HepG2 (cell line): Measurements from ENCODE around the gene AHCYL1. TPM values are rescaled to one million over a fixed set of nuclear protein-coding genes. Genes with fewer than 3 reads are reported as not detected.

ENCODE experiments used
- ATAC-seq: fragments of 200-7000 bp; cut with Tn5 transposase; 3 replicates; pipeline ENCODE4 v1.9.1; 2020; ENCODE audit warnings: mild to moderate bottlenecking, moderate library complexity
- BruUV-seq: library from RNA; stranded (reverse); fragments of 400-500 nt; replicated peaks from 2 replicates; lab custom pipeline; 2021; lab: Mats Ljungman, UMichigan
- CTCF ChIA-PET: fragments of 300-600 bp; formaldehyde crosslinking; extraction: SDS; loops from one replicate; lab custom pipeline; 2021; ENCODE audit warnings: low total read pairs, inconsistent platforms, low intra/inter-chr PET ratio; lab: Yijun Ruan, JAX
- POLR2A ChIA-PET: fragments of 350-600 bp; sonication (Branson Sonifier 250); formaldehyde crosslinking; loops from one replicate; lab custom pipeline; 2020; ENCODE audit warnings: antibody characterized with exemption, inconsistent platforms; lab: Yijun Ruan, JAX
- DNase-seq: peaks from one replicate; pipeline ENCODE4 v3.0.0-alpha.2; 2015; ENCODE audit warnings: low spot score
- FAIRE-seq: peaks from 3 replicates; lab custom pipeline; 2011; peaks lifted over from hg19 to GRCh38; lab: Jason Lieb, UNC
- H2AFZ ChIP-seq: one replicate; pipeline ENCODE4 v1.6.1; 2011; ENCODE audit warnings: low read length, inconsistent platforms
- H3K27ac ChIP-seq: fragments of 300-600 bp; 3 replicates; pipeline ENCODE4 v1.8.0; 2011; ENCODE audit warnings: mixed run types, mild to moderate bottlenecking, mixed read lengths, low read length, inconsistent platforms; ENCODE audit not compliant: insufficient read depth; ENCODE audit errors: extremely low read length
- H3K27me3 ChIP-seq, 2 experiments: fragments of 200-600 bp in 1 of 2; 2 replicates in 1 of 2; 3 replicates in 1 of 2; pipeline versions ENCODE4 v1.6.0 to v1.8.0; 2011; ENCODE audit warnings: low read length in 2 of 2, mild to moderate bottlenecking in 2 of 2, moderate library complexity in 2 of 2, inconsistent platforms in 1 of 2; ENCODE audit not compliant: insufficient read depth in 2 of 2, control insufficient read depth in 1 of 2
- H3K36me3 ChIP-seq, 2 experiments: fragments of 200-600 bp in 1 of 2; replicated peaks in 1 of 2; 2 replicates in 1 of 2; 3 replicates in 1 of 2; pipeline versions ENCODE4 v1.5.1 to v1.8.0; 2011; ENCODE audit warnings: low read length in 2 of 2, inconsistent platforms in 1 of 2; ENCODE audit not compliant: insufficient read depth in 2 of 2, control insufficient read depth in 1 of 2
- H3K4me1 ChIP-seq: 2 replicates; pipeline ENCODE4 v1.5.1; 2012; ENCODE audit warnings: low read length, inconsistent platforms; ENCODE audit not compliant: insufficient read depth
- H3K4me2 ChIP-seq: 2 replicates; pipeline ENCODE4 v1.6.0; 2011; ENCODE audit warnings: low read depth, low read length, inconsistent platforms
- H3K4me3 ChIP-seq, 3 experiments: fragments of 200-600 bp in 1 of 3; sonication (generic), shearing (Covaris generic) in 1 of 3; replicated peaks in 1 of 3; 2 replicates each; pipeline ENCODE4 v1.5.1; 2011 to 2016; ENCODE audit warnings: low read length in 3 of 3, inconsistent platforms in 2 of 3, low read depth in 2 of 3, mild to moderate bottlenecking in 2 of 3, control low read depth in 1 of 3, mixed read lengths in 1 of 3; ENCODE audit not compliant: insufficient read depth in 1 of 3
- H3K79me2 ChIP-seq: one replicate; pipeline ENCODE4 v1.6.1; 2011; ENCODE audit warnings: low read length, inconsistent platforms; ENCODE audit not compliant: insufficient read depth
- H3K9ac ChIP-seq: 2 replicates; pipeline ENCODE4 v1.6.0; 2011; ENCODE audit warnings: mild to moderate bottlenecking, low read depth, low read length, inconsistent platforms; ENCODE audit not compliant: insufficient read depth
- H3K9me3 ChIP-seq: 2 replicates; pipeline ENCODE4 v1.5.1; 2012; ENCODE audit warnings: mild to moderate bottlenecking, low read length
- H4K20me1 ChIP-seq: 2 replicates; pipeline ENCODE4 v1.6.0; 2011; ENCODE audit warnings: inconsistent platforms, mild to moderate bottlenecking, low read length, moderate library complexity; ENCODE audit not compliant: insufficient read depth
- CC2D1A ChIP-seq: sonication (generic); formaldehyde crosslinking; IDR thresholded peaks from 2 replicates; pipeline ENCODE4 v1.8.1; 2023; ENCODE audit warnings: mild to moderate bottlenecking, missing genetic modification reagents
- CHCHD3 ChIP-seq: sonication (generic); formaldehyde crosslinking; IDR thresholded peaks from 2 replicates; pipeline ENCODE4 v1.8.0; 2022; ENCODE audit warnings: mild to moderate bottlenecking, missing genetic modification reagents, moderate library complexity
- ZNF562 ChIP-seq: sonication (generic); formaldehyde crosslinking; IDR thresholded peaks from 2 replicates; pipeline ENCODE4 v1.8.0; 2022; ENCODE audit warnings: missing genetic modification reagents, borderline replicate concordance
- WGBS: methylation state at CpG from one replicate; pipeline ENCODE4 v1.1.6; 2017; ENCODE audit warnings: low lambda C conversion rate; 5-methylcytosine and 5-hydroxymethylcytosine counted together
- in situ Hi-C: cut with HindIII; loops from 2 replicates; pipeline ENCODE4 v1.10.0; 2017; ENCODE audit warnings: low pct_unique_long_range_greater_than_20kb; ENCODE audit not compliant: extremely low pct_ligation_motif_present
- intact Hi-C: fragments of 100-400 bp; cut with micrococcal nuclease; formaldehyde crosslinking; loops from one replicate; pipeline ENCODE4 v1.10.0; 2022; ENCODE audit not compliant: unreplicated experiment
- polyA plus RNA-seq, 8 experiments: library from polyadenylated mRNA; depleted of rRNA in 3 of 8; stranded (reverse) in 7 of 8; unstranded in 1 of 8; fragments of >200 nt; fragmentation: Illumina TruSeq in 4 of 8; extraction: Trizol in 4 of 8; gene quantifications; 2 replicates each; pipeline versions ENCODE4 v1.2.1 to v1.2.3, GENCODE V29; 2011 to 2016; ENCODE audit warnings: low read depth in 4 of 8, missing spikeins in 1 of 8, mixed read lengths in 1 of 8; ENCODE audit not compliant: insufficient read depth in 1 of 8
- total RNA-seq, 5 experiments: library from RNA; depleted of rRNA; stranded (reverse); fragments of >200 nt; fragmentation: Illumina TruSeq; extraction: Trizol; gene quantifications; 2 replicates each; pipeline ENCODE4 v1.2.3, GENCODE V29; 2016; ENCODE audit warnings: low read depth in 1 of 5
- TF ChIP-seq, protein P1 (sequence below): fragments of 450-650 bp; IDR thresholded peaks from 2 replicates; pipeline ENCODE4 v1.6.1; 2017; ENCODE audit warnings: mild to moderate bottlenecking
- TF ChIP-seq, protein P2 (sequence below): sonication (generic); formaldehyde crosslinking; IDR thresholded peaks from 2 replicates; pipeline ENCODE4 v1.4.0; 2020; ENCODE audit warnings: low read depth, missing genetic modification reagents

Gene AHCYL1
- total and polyA plus RNA-seq, 2 of the 13 experiments (the other 11 are each of a cell fraction or from before 2014, with no cell fraction given) = 40.9 to 76.3 TPM

DNA sequence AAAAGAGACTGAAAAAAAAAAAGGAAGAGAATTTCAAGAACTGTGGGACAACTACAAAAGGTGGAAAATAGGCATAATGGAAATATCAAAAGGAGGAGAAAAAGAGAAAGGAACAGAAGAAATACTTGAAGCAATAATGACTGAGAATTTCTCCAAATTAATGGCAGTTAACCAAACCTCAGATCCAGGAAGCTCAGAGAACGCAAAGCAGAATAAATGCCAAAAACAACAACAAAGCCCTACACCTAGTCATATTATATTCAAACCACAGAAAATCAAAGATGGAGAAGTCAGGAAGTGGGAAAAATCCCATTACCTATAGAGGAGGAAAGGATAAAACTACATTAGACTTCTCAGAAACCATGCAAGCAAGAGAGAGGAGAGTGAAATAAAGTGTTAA, 20.7 kb upstream of the AHCYL1 start:
- TF ChIP-seq CHCHD3 (CRISPR knock-in tag) (no peak), ZNF562 (CRISPR knock-in tag) (no peak), CC2D1A (CRISPR knock-in tag) (no peak)
- TF ChIP-seq, protein P1, sequence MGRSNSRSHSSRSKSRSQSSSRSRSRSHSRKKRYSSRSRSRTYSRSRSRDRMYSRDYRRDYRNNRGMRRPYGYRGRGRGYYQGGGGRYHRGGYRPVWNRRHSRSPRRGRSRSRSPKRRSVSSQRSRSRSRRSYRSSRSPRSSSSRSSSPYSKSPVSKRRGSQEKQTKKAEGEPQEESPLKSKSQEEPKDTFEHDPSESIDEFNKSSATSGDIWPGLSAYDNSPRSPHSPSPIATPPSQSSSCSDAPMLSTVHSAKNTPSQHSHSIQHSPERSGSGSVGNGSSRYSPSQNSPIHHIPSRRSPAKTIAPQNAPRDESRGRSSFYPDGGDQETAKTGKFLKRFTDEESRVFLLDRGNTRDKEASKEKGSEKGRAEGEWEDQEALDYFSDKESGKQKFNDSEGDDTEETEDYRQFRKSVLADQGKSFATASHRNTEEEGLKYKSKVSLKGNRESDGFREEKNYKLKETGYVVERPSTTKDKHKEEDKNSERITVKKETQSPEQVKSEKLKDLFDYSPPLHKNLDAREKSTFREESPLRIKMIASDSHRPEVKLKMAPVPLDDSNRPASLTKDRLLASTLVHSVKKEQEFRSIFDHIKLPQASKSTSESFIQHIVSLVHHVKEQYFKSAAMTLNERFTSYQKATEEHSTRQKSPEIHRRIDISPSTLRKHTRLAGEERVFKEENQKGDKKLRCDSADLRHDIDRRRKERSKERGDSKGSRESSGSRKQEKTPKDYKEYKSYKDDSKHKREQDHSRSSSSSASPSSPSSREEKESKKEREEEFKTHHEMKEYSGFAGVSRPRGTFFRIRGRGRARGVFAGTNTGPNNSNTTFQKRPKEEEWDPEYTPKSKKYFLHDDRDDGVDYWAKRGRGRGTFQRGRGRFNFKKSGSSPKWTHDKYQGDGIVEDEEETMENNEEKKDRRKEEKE = no peak
- TF ChIP-seq, protein P2, sequence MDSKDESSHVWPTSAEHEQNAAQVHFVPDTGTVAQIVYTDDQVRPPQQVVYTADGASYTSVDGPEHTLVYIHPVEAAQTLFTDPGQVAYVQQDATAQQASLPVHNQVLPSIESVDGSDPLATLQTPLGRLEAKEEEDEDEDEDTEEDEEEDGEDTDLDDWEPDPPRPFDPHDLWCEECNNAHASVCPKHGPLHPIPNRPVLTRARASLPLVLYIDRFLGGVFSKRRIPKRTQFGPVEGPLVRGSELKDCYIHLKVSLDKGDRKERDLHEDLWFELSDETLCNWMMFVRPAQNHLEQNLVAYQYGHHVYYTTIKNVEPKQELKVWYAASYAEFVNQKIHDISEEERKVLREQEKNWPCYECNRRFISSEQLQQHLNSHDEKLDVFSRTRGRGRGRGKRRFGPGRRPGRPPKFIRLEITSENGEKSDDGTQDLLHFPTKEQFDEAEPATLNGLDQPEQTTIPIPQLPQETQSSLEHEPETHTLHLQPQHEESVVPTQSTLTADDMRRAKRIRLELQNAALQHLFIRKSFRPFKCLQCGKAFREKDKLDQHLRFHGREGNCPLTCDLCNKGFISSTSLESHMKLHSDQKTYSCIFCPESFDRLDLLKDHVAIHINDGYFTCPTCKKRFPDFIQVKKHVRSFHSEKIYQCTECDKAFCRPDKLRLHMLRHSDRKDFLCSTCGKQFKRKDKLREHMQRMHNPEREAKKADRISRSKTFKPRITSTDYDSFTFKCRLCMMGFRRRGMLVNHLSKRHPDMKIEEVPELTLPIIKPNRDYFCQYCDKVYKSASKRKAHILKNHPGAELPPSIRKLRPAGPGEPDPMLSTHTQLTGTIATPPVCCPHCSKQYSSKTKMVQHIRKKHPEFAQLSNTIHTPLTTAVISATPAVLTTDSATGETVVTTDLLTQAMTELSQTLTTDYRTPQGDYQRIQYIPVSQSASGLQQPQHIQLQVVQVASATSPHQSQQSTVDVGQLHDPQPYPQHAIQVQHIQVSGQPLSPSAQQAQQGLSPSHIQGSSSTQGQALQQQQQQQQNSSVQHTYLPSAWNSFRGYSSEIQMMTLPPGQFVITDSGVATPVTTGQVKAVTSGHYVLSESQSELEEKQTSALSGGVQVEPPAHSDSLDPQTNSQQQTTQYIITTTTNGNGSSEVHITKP (CRISPR knock-in tag) = no peak
- in situ Hi-C loops (no loop called here), intact Hi-C loops (no loop called here)
- FAIRE-seq (no peak), DNase-seq (no peak), ATAC-seq (no peak)
- ChIA-PET POLR2A (no interaction called here), CTCF (no interaction called here)
- Histone ChIP-seq H3K4me2 (no peak overlapping the region), H3K36me3 (no peaks in the 10 kb centered on the region), H3K79me2 (no peaks in the 10 kb centered on the region), H3K4me1 (peaks cover 37% of the 10 kb centered on the region), H3K27ac (no peak overlapping the region), H2AFZ (no peak overlapping the region), H3K9ac (no peak overlapping the region), H3K9me3 (no peaks in the 10 kb centered on the region), H3K27me3 (no peaks in the 10 kb centered on the region), H4K20me1 (no peaks in the 10 kb centered on the region), H3K4me3 (no peak overlapping the region)
- 88% methylated on average over 1 of the region's 1 CpG for WGBS
- BruUV-seq = no TSS peak
